ENCODE results near the gene TOMM40L.

Gene TOMM40L

GRCh38 chr1:161197560-161198193 is 28.2 kb upstream of the TOMM40L start:
- H3K4me3 ChIP-seq (ENCODE audit: low read length) = no peak overlapping the region

GRCh38 chr1:161198194-161198896 is 27.5 kb upstream of the TOMM40L start:
- H3K36me3 ChIP-seq (ENCODE audit: control insufficient read depth, insufficient read depth, low read length) = peaks cover 9% of the 10 kb centered on the region; the same call in 1 of the 2 replicates
- H3K9me3 ChIP-seq (ENCODE audit: control insufficient read depth, insufficient read depth, low read length) = no peaks in the 10 kb centered on the region
- DNase-seq (ENCODE audit: low read depth, low spot score) = no peak
- H3K27me3 ChIP-seq (ENCODE audit: control insufficient read depth, insufficient read depth, low read length) = no peaks in the 10 kb centered on the region
- no peak overlapping the region for H3K27ac ChIP-seq (ENCODE audit: low read length)
- H3K4me1 ChIP-seq (ENCODE audit: control insufficient read depth, insufficient read depth, low read length) = peaks cover 24% of the 10 kb centered on the region
- H3K4me3 ChIP-seq (ENCODE audit: low read length) = peak overlapping the region; percentile 20; the same call in 1 of the 2 replicates
- no CpG with 5 or more reads among the region's 20 CpGs for WGBS (ENCODE audit: insufficient coverage, insufficient read length)

More at GRCh38 chr1:161197560-161198193, 28.2 kb upstream of the TOMM40L start:
- Histone ChIP-seq H3K27ac (ENCODE audit: low read length) (no peak overlapping the region), H3K27me3 (ENCODE audit: control insufficient read depth, insufficient read depth, low read length) (no peaks in the 10 kb centered on the region), H3K9me3 (ENCODE audit: control insufficient read depth, insufficient read depth, low read length) (no peaks in the 10 kb centered on the region), H3K4me1 (ENCODE audit: control insufficient read depth, insufficient read depth, low read length) (peaks cover 24% of the 10 kb centered on the region), H3K36me3 (ENCODE audit: control insufficient read depth, insufficient read depth, low read length) (peaks cover 12% of the 10 kb centered on the region; the same call in 1 of the 2 replicates)
- DNase-seq (ENCODE audit: low read depth, low spot score) = no peak
- WGBS (ENCODE audit: insufficient coverage, insufficient read length) = no CpG with 5 or more reads among the region's 11 CpGs

GRCh38 chr1:161198897-161199431 is 26.9 kb upstream of the TOMM40L start, which contains the start of gene ADAMTS4:
TSS of gene ADAMTS4 (minus strand) at chr1:161199054. CDS start at chr1:161198627, 427 bp downstream.
- Histone ChIP-seq H3K4me3 (ENCODE audit: low read length) (peak within 1 kb of the TSS; percentile 20; the same call in 1 of the 2 replicates), H3K4me1 (ENCODE audit: control insufficient read depth, insufficient read depth, low read length) (peaks cover 24% of the 10 kb centered on the region), H3K9me3 (ENCODE audit: control insufficient read depth, insufficient read depth, low read length) (no peaks in the 10 kb centered on the region), H3K27me3 (ENCODE audit: control insufficient read depth, insufficient read depth, low read length) (no peaks in the 10 kb centered on the region), H3K27ac (ENCODE audit: low read length) (no peak within 1 kb of the TSS), H3K36me3 (ENCODE audit: control insufficient read depth, insufficient read depth, low read length) (peaks cover 5% of the 10 kb centered on the region; the same call in 1 of the 2 replicates)
- no peak for DNase-seq (ENCODE audit: low read depth, low spot score)
- no CpG with 5 or more reads among the region's 11 CpGs for WGBS (ENCODE audit: insufficient coverage, insufficient read length)

DNA sequence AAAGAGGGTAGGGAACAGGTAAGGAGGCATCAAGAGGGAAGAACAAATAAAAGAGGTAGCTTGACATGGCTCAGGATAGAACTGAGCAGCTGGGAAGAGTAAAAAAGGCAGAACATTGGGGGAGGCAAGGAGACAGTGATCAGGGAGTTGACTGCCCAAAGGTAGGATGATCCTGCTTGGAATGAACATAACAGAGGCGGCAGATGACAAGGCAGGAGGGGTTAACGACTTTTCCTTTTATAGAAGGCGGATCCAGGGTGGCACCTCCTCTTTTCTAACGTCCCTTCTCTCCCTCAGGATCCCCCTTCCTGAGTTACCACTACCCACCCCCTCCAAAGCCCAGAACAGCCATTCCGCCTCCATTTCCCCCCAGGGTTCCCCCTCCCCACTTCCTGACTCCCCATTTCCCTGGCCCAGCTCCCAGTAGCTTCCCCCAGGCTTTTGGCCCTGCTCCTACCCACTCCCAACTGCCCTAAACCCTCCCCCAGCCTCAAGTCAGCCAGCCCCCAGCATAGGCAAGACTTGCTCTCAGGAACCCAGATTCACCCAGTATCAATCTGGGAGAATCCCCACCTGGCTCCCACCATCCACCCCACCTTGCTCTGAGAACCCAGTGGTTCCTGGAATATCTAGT is 26.2 kb upstream of the TOMM40L start:
- Histone ChIP-seq H3K9me3 (ENCODE audit: control insufficient read depth, insufficient read depth, low read length) (no peaks in the 10 kb centered on the region), H3K27ac (ENCODE audit: low read length) (no peak overlapping the region), H3K36me3 (ENCODE audit: control insufficient read depth, insufficient read depth, low read length) (0 out of 2 replicates have a peak, but pooled peaks cover 4% of the 10 kb centered on the region), H3K27me3 (ENCODE audit: control insufficient read depth, insufficient read depth, low read length) (no peaks in the 10 kb centered on the region), H3K4me3 (ENCODE audit: low read length) (no peak overlapping the region), H3K4me1 (ENCODE audit: control insufficient read depth, insufficient read depth, low read length) (peaks cover 24% of the 10 kb centered on the region)
- DNase-seq (ENCODE audit: low read depth, low spot score) = no peak
- no CpG with 5 or more reads among the region's 5 CpGs for WGBS (ENCODE audit: insufficient coverage, insufficient read length)

DNA sequence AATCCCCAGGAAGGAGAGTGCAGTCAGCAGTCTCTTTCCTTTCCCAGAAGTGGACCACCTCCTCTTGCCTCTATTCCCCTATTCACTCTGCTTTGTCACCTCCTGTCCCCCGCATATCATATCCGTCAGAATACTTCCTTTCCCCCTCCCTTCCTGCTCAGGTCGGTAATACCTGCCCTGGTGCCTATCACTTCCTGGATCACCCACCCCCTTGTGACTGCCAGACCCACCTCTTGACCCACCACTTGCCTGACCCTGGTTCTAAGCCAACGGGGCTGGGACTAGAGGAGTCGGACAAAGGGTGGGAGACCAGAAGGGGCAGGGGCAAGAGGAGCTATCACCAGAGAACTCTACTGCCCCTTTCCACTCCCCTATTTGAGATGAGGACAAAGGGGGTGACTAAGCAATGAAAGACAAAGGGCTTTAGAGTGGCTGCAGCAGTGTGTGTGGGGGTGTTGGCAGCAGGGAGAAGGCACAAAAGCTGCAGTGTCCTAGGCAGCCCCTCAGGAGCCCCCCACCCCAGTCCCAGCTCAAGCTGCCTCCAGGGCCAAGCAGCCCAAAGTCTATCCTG is 25.4 kb upstream of the TOMM40L start:
- DNase-seq (ENCODE audit: low read depth, low spot score) = no peak
- H3K4me1 ChIP-seq (ENCODE audit: control insufficient read depth, insufficient read depth, low read length) = peaks cover 24% of the 10 kb centered on the region
- H3K27ac ChIP-seq (ENCODE audit: low read length) = no peak overlapping the region
- no peaks in the 10 kb centered on the region for H3K27me3 ChIP-seq (ENCODE audit: control insufficient read depth, insufficient read depth, low read length)
- H3K4me3 ChIP-seq (ENCODE audit: low read length) = no peak overlapping the region
- no peaks in the 10 kb centered on the region for H3K9me3 ChIP-seq (ENCODE audit: control insufficient read depth, insufficient read depth, low read length)
- no CpG with 5 or more reads among the region's 5 CpGs for WGBS (ENCODE audit: insufficient coverage, insufficient read length)
- H3K36me3 ChIP-seq (ENCODE audit: control insufficient read depth, insufficient read depth, low read length) = no peaks in the 10 kb centered on the region

GRCh38 chr1:161200992-161201835 is 24.6 kb upstream of the TOMM40L start:
- no peak for DNase-seq (ENCODE audit: low read depth, low spot score)
- Histone ChIP-seq H3K27ac (ENCODE audit: low read length) (no peak overlapping the region), H3K4me3 (ENCODE audit: low read length) (no peak overlapping the region), H3K4me1 (ENCODE audit: control insufficient read depth, insufficient read depth, low read length) (peaks cover 24% of the 10 kb centered on the region), H3K27me3 (ENCODE audit: control insufficient read depth, insufficient read depth, low read length) (no peaks in the 10 kb centered on the region), H3K9me3 (ENCODE audit: control insufficient read depth, insufficient read depth, low read length) (no peaks in the 10 kb centered on the region), H3K36me3 (ENCODE audit: control insufficient read depth, insufficient read depth, low read length) (peaks cover under 1% of the 10 kb centered on the region; the same call in 1 of the 2 replicates)
- WGBS (ENCODE audit: insufficient coverage, insufficient read length) = no CpG with 5 or more reads among the region's 13 CpGs

GRCh38 chr1:161201836-161202712 is 23.8 kb upstream of the TOMM40L start, which contains the start of gene NDUFS2:
TSS of gene NDUFS2 (plus strand) at chr1:161202367. CDS start at chr1:161202386, 19 bp downstream.
- DNase-seq (ENCODE audit: low read depth, low spot score) = peak; percentile 100
- no peaks in the 10 kb centered on the region for H3K27me3 ChIP-seq (ENCODE audit: control insufficient read depth, insufficient read depth, low read length)
- no peaks in the 10 kb centered on the region for H3K9me3 ChIP-seq (ENCODE audit: control insufficient read depth, insufficient read depth, low read length)
- peak within 1 kb of the TSS; percentile 70; the same call in 1 of the 2 replicates for H3K4me3 ChIP-seq (ENCODE audit: low read length)
- H3K27ac ChIP-seq (ENCODE audit: low read length) = no peak within 1 kb of the TSS
- H3K4me1 ChIP-seq (ENCODE audit: control insufficient read depth, insufficient read depth, low read length) = peaks cover 19% of the 10 kb centered on the region
- no CpG with 5 or more reads among the region's 53 CpGs for WGBS (ENCODE audit: insufficient coverage, insufficient read length)
- peaks cover 4% of the 10 kb centered on the region; the same call in 1 of the 2 replicates for H3K36me3 ChIP-seq (ENCODE audit: control insufficient read depth, insufficient read depth, low read length)

DNA sequence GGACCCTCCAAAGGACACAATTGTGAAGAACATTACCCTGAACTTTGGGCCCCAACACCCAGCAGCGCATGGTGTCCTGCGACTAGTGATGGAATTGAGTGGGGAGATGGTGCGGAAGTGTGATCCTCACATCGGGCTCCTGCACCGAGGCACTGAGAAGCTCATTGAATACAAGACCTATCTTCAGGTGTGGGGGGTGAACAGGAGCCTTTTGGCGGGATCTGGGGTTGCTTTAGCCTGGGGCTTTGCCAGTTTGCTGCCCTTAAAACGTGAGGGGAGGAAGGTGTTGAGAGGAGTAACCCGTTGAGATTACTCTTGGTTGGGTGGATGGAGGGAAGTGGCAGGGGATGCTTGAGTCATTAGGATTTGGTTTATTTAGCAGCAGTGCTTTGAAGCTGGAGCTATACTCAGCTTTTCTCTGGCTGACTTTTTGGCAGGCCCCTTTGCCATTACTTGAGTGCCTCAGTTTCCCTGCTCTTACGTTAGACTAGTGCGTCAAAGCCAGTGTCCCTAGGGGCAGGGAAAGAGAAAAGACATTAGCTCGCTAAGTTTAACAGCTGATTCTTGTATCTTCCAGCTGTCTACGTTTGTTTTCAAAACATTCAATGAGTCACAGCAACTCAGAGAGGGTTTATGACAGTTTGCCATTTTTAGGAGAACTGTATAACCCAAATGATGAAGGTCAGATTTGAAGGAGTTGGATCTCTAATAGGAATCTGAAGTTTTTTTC is 19.3 kb upstream of the TOMM40L start:
- no CpG with 5 or more reads among the region's 12 CpGs for WGBS (ENCODE audit: insufficient coverage, insufficient read length)

More for the DNA sequence above, 19.3 kb upstream of the TOMM40L start:
- peaks cover 20% of the 10 kb centered on the region; the same call in 1 of the 2 replicates for H3K36me3 ChIP-seq (ENCODE audit: control insufficient read depth, insufficient read depth, low read length)
- H3K4me3 ChIP-seq (ENCODE audit: low read length) = no peak overlapping the region
- no peaks in the 10 kb centered on the region for H3K27me3 ChIP-seq (ENCODE audit: control insufficient read depth, insufficient read depth, low read length)
- DNase-seq (ENCODE audit: low read depth, low spot score) = no peak
- peaks cover under 1% of the 10 kb centered on the region; the same call in 1 of the 2 replicates for H3K4me1 ChIP-seq (ENCODE audit: control insufficient read depth, insufficient read depth, low read length)
- no peaks in the 10 kb centered on the region for H3K9me3 ChIP-seq (ENCODE audit: control insufficient read depth, insufficient read depth, low read length)
- H3K27ac ChIP-seq (ENCODE audit: low read length) = no peak overlapping the region

All from iPS DF 6.9 (cell line).